ENCODE data around the gene IGFN1. TPM values are rescaled to one million over a fixed set of nuclear protein-coding genes. Genes with fewer than 3 reads are reported as not detected.
A peak's percentile ranks its signal among the peaks of the same experiment; 100 is the strongest.

IGFN1 gene
- total and polyA plus RNA-seq, 9 of the 15 experiments (the other 6 are each of a cell fraction or from before 2014, with no cell fraction given), result 0.04 TPM; not detected in 8

- TF ChIP-seq ZBTB17 (CRISPR knock-in tag; IDR thresholded peaks at IDR 0.05) (no peak), ZNF175 (CRISPR knock-in tag; IDR thresholded peaks at IDR 0.05; ENCODE audit: low read depth) (no peak), RAD21 (CRISPR knock-in tag; conservative IDR thresholded peaks at IDR 0.05 in 1 of 2, IDR thresholded peaks at IDR 0.05 in 1 of 2) (peak; percentile 19 to 40; a peak in 3 of 4 replicates), ATF6 (CRISPR knock-in tag; IDR thresholded peaks at IDR 0.05) (no peak), RBM25 (IDR thresholded peaks at IDR 0.05; ENCODE audit: low read depth, low read length, severe bottlenecking) (no peak), ZNF717 (CRISPR knock-in tag; IDR thresholded peaks at IDR 0.05) (no peak), YY1 (IDR thresholded peaks at IDR 0.05; ENCODE audit: borderline replicate concordance in 1 of 3, control insufficient read depth in 1 of 3, extremely low read depth in 1 of 3, insufficient read depth in 3 of 3, insufficient read length in 1 of 3, insufficient replicate concordance in 2 of 3, low read depth in 1 of 3, low read length in 2 of 3) (peak in 1 of 3 experiments; percentile 83), POLR2A (conservative IDR thresholded peaks at IDR 0.05) (no peak), CTBP1 (IDR thresholded peaks at IDR 0.05; ENCODE audit: borderline replicate concordance) (peak; percentile 42; the same call in 1 of the 2 replicates), EHMT2 (IDR thresholded peaks at IDR 0.05) (peak; percentile 65; the same call in 1 of the 2 replicates), KDM2B (CRISPR knock-in tag; IDR thresholded peaks at IDR 0.05) (no peak), ZNF609 (CRISPR knock-in tag; IDR thresholded peaks at IDR 0.05; ENCODE audit: borderline replicate concordance) (no peak), ZNF143 (CRISPR knock-in tag; IDR thresholded peaks at IDR 0.05) (no peak), POLR2H (tag; IDR thresholded peaks at IDR 0.05; ENCODE audit: low read depth) (no peak), GABPB2 (CRISPR knock-in tag; conservative IDR thresholded peaks at IDR 0.05) (no peak)
- TF ChIP-seq, protein P1, sequence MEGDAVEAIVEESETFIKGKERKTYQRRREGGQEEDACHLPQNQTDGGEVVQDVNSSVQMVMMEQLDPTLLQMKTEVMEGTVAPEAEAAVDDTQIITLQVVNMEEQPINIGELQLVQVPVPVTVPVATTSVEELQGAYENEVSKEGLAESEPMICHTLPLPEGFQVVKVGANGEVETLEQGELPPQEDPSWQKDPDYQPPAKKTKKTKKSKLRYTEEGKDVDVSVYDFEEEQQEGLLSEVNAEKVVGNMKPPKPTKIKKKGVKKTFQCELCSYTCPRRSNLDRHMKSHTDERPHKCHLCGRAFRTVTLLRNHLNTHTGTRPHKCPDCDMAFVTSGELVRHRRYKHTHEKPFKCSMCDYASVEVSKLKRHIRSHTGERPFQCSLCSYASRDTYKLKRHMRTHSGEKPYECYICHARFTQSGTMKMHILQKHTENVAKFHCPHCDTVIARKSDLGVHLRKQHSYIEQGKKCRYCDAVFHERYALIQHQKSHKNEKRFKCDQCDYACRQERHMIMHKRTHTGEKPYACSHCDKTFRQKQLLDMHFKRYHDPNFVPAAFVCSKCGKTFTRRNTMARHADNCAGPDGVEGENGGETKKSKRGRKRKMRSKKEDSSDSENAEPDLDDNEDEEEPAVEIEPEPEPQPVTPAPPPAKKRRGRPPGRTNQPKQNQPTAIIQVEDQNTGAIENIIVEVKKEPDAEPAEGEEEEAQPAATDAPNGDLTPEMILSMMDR (IDR thresholded peaks at IDR 0.05 in 2 of 3, conservative IDR thresholded peaks at IDR 0.05 in 1 of 3; ENCODE audit: insufficient read depth in 2 of 3, low read depth in 1 of 3, low read length in 3 of 3), result peak; percentile 69 to 75 (median 74)
- TF ChIP-seq, protein P2, sequence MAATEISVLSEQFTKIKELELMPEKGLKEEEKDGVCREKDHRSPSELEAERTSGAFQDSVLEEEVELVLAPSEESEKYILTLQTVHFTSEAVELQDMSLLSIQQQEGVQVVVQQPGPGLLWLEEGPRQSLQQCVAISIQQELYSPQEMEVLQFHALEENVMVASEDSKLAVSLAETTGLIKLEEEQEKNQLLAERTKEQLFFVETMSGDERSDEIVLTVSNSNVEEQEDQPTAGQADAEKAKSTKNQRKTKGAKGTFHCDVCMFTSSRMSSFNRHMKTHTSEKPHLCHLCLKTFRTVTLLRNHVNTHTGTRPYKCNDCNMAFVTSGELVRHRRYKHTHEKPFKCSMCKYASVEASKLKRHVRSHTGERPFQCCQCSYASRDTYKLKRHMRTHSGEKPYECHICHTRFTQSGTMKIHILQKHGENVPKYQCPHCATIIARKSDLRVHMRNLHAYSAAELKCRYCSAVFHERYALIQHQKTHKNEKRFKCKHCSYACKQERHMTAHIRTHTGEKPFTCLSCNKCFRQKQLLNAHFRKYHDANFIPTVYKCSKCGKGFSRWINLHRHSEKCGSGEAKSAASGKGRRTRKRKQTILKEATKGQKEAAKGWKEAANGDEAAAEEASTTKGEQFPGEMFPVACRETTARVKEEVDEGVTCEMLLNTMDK (IDR thresholded peaks at IDR 0.05; ENCODE audit: borderline replicate concordance, insufficient read depth, low read depth, low read length, poor library complexity, severe bottlenecking), result peak; percentile 84
Measured at GRCh38 chr1:201214461-201214860, 23.8 kb downstream of the IGFN1 start (continued).

Measured in K562 (cell line).